HEK293 (cell line): Measurements from ENCODE around the gene UBR1.

Experiments used
- CTCF ChIA-PET: fragments of 350-600 bp; formaldehyde crosslinking; extraction: SDS; loops from one replicate; lab custom pipeline; 2021; ENCODE audit warnings: antibody characterized with exemption; lab: Yijun Ruan, JAX
- POLR2A ChIA-PET: fragments of 300-600 bp; formaldehyde crosslinking; extraction: SDS; loops from one replicate; lab custom pipeline; 2020; ENCODE audit warnings: antibody characterized with exemption, inconsistent platforms; lab: Yijun Ruan, JAX
- H3K27ac ChIP-seq: fragments of 200-500 bp; sonication (Bioruptor generic); 2 replicates; pipeline ENCODE4 v1.5.1; 2014; ENCODE audit warnings: low read depth, low read length, control low read depth, inconsistent platforms; ENCODE audit errors: extremely low read depth
- H3K36me3 ChIP-seq, 2 experiments: fragments of 200-500 bp in 1 of 2; sonication (Bioruptor generic) in 1 of 2; 1 replicate in 1 of 2; 2 replicates in 1 of 2; pipeline ENCODE4 v1.5.1; 2014 to 2017; ENCODE audit warnings: inconsistent platforms in 2 of 2, low read length in 2 of 2; ENCODE audit not compliant: control insufficient read depth in 2 of 2, insufficient read depth in 1 of 2
- H3K4me1 ChIP-seq: fragments of 200-500 bp; sonication (Bioruptor generic); 2 replicates; pipeline ENCODE4 v1.5.1; 2014; ENCODE audit warnings: mild to moderate bottlenecking, low read length, inconsistent platforms; ENCODE audit not compliant: control insufficient read depth, insufficient read depth
- H3K4me3 ChIP-seq: 2 replicates; pipeline ENCODE4 v1.5.1; 2011; ENCODE audit warnings: low read depth, mild to moderate bottlenecking, control low read depth, low read length, moderate library complexity
- H3K9me3 ChIP-seq: fragments of 200-500 bp; sonication (Bioruptor generic); 2 replicates; pipeline ENCODE4 v1.5.1; 2014; ENCODE audit warnings: low read depth, low read length, inconsistent platforms; ENCODE audit not compliant: control insufficient read depth, insufficient read depth
- FEZF1 ChIP-seq: fragments of 450-650 bp; formaldehyde crosslinking; IDR thresholded peaks from 2 replicates; pipeline ENCODE4 v1.5.1; 2016; ENCODE audit warnings: missing biosample characterization, missing genetic modification characterization
- GLI4 ChIP-seq: fragments of 450-650 bp; formaldehyde crosslinking; IDR thresholded peaks from 2 replicates; pipeline ENCODE4 v1.5.1; 2016; ENCODE audit warnings: missing biosample characterization, missing genetic modification characterization
- GLIS1 ChIP-seq: fragments of 450-650 bp; formaldehyde crosslinking; IDR thresholded peaks from 2 replicates; pipeline ENCODE4 v1.5.1; 2016; ENCODE audit warnings: missing biosample characterization, missing genetic modification characterization
- HOXA7 ChIP-seq: sonication (generic); formaldehyde crosslinking; IDR thresholded peaks from 2 replicates; pipeline ENCODE4 v1.8.1; 2022; ENCODE audit warnings: missing genetic modification reagents, borderline replicate concordance
- HOXD13 ChIP-seq: sonication (generic); formaldehyde crosslinking; IDR thresholded peaks from 2 replicates; pipeline ENCODE4 v1.8.0; 2022; ENCODE audit warnings: missing genetic modification reagents, borderline replicate concordance
- OSR2 ChIP-seq: fragments of 450-650 bp; formaldehyde crosslinking; IDR thresholded peaks from 2 replicates; pipeline ENCODE4 v1.5.1; 2016; ENCODE audit warnings: missing biosample characterization, missing genetic modification characterization
- SCRT1 ChIP-seq: fragments of 450-650 bp; formaldehyde crosslinking; IDR thresholded peaks from 2 replicates; pipeline ENCODE4 v1.5.1; 2016; ENCODE audit warnings: missing biosample characterization, missing genetic modification characterization, borderline replicate concordance
- SCRT2 ChIP-seq: fragments of 450-650 bp; formaldehyde crosslinking; IDR thresholded peaks from 2 replicates; pipeline ENCODE4 v1.5.1; 2016; ENCODE audit warnings: missing biosample characterization, missing genetic modification characterization
- TCF7L2 ChIP-seq: IDR thresholded peaks from 2 replicates; pipeline ENCODE4 v1.6.1; 2011; ENCODE audit warnings: low read depth, mild to moderate bottlenecking, inconsistent platforms, low read length, moderate library complexity, borderline replicate concordance
- ZBTB17 ChIP-seq: fragments of 450-650 bp; formaldehyde crosslinking; IDR thresholded peaks from 2 replicates; pipeline ENCODE4 v1.5.1; 2016; ENCODE audit warnings: missing biosample characterization, missing genetic modification characterization
- ZBTB20 ChIP-seq: fragments of 450-650 bp; formaldehyde crosslinking; IDR thresholded peaks from 2 replicates; pipeline ENCODE4 v1.5.1; 2016; ENCODE audit warnings: missing biosample characterization, missing genetic modification characterization
- ZFP3 ChIP-seq: fragments of 450-650 bp; formaldehyde crosslinking; IDR thresholded peaks from 2 replicates; pipeline ENCODE4 v1.5.1; 2016; ENCODE audit warnings: low read depth, missing biosample characterization, missing genetic modification characterization
- ZFP69B ChIP-seq: fragments of 450-650 bp; formaldehyde crosslinking; IDR thresholded peaks from 2 replicates; pipeline ENCODE4 v1.5.1; 2016; ENCODE audit warnings: missing biosample characterization, missing genetic modification characterization
- ZIC2 ChIP-seq: fragments of 450-650 bp; formaldehyde crosslinking; IDR thresholded peaks from 2 replicates; pipeline ENCODE4 v1.5.1; 2016; ENCODE audit warnings: missing biosample characterization, missing genetic modification characterization
- ZNF121 ChIP-seq: fragments of 450-650 bp; formaldehyde crosslinking; IDR thresholded peaks from 2 replicates; pipeline ENCODE4 v1.5.1; 2016; ENCODE audit warnings: missing biosample characterization, missing genetic modification characterization
- ZNF132 ChIP-seq: fragments of 450-650 bp; formaldehyde crosslinking; IDR thresholded peaks from 2 replicates; pipeline ENCODE4 v1.5.1; 2017; ENCODE audit warnings: missing biosample characterization, missing genetic modification characterization, borderline replicate concordance
- ZNF175 ChIP-seq: fragments of 450-650 bp; formaldehyde crosslinking; IDR thresholded peaks from 2 replicates; pipeline ENCODE4 v1.5.1; 2016; ENCODE audit warnings: missing biosample characterization, missing genetic modification characterization
- ZNF292 ChIP-seq: fragments of 450-650 bp; formaldehyde crosslinking; IDR thresholded peaks from 2 replicates; pipeline ENCODE4 v1.5.1; 2016; ENCODE audit warnings: low read depth, missing biosample characterization, missing genetic modification characterization, borderline replicate concordance
- ZNF350 ChIP-seq: fragments of 450-650 bp; formaldehyde crosslinking; IDR thresholded peaks from 2 replicates; pipeline ENCODE4 v1.5.0; 2017; ENCODE audit warnings: missing biosample characterization, mild to moderate bottlenecking, missing genetic modification characterization
- ZNF354C ChIP-seq: fragments of 450-650 bp; formaldehyde crosslinking; IDR thresholded peaks from 2 replicates; pipeline ENCODE4 v1.5.1; 2016; ENCODE audit warnings: missing biosample characterization, missing genetic modification characterization, low read depth, borderline replicate concordance
- ZNF366 ChIP-seq: fragments of 450-650 bp; formaldehyde crosslinking; conservative IDR thresholded peaks from 2 replicates; pipeline ENCODE4 v1.5.1; 2016; ENCODE audit warnings: missing biosample characterization, missing genetic modification characterization
- ZNF416 ChIP-seq: fragments of 450-650 bp; formaldehyde crosslinking; IDR thresholded peaks from 2 replicates; pipeline ENCODE4 v1.5.1; 2016; ENCODE audit warnings: missing biosample characterization, missing genetic modification characterization
- ZNF501 ChIP-seq: fragments of 450-650 bp; formaldehyde crosslinking; IDR thresholded peaks from 2 replicates; pipeline ENCODE4 v1.5.1; 2016; ENCODE audit warnings: missing biosample characterization, missing genetic modification characterization
- ZNF571 ChIP-seq: fragments of 450-650 bp; formaldehyde crosslinking; IDR thresholded peaks from 2 replicates; pipeline ENCODE4 v1.5.0; 2017; ENCODE audit warnings: missing biosample characterization, missing genetic modification characterization
- ZNF600 ChIP-seq: fragments of 450-650 bp; formaldehyde crosslinking; IDR thresholded peaks from 2 replicates; pipeline ENCODE4 v1.5.1; 2016; ENCODE audit warnings: missing biosample characterization, missing genetic modification characterization
- ZNF658 ChIP-seq: fragments of 450-650 bp; formaldehyde crosslinking; IDR thresholded peaks from 2 replicates; pipeline ENCODE4; 2016; ENCODE audit warnings: missing biosample characterization, missing genetic modification characterization
- ZNF704 ChIP-seq: fragments of 450-650 bp; formaldehyde crosslinking; IDR thresholded peaks from 2 replicates; pipeline ENCODE4 v1.5.1; 2016; ENCODE audit warnings: missing biosample characterization, missing genetic modification characterization
- ZNF843 ChIP-seq: fragments of 450-650 bp; formaldehyde crosslinking; IDR thresholded peaks from 2 replicates; pipeline ENCODE4 v1.5.1; 2016; ENCODE audit warnings: missing biosample characterization, missing genetic modification characterization
- TF ChIP-seq, protein P1 (sequence below): fragments of 450-650 bp; formaldehyde crosslinking; IDR thresholded peaks from 2 replicates; pipeline ENCODE4 v1.5.1; 2016; ENCODE audit warnings: missing biosample characterization, missing genetic modification characterization
- TF ChIP-seq, protein P2 (sequence below): IDR thresholded peaks from 2 replicates; pipeline ENCODE4 v1.6.1; 2011; ENCODE audit warnings: mild to moderate bottlenecking, low read depth, low read length, borderline replicate concordance
- TF ChIP-seq, protein P3 (sequence below): fragments of 450-650 bp; formaldehyde crosslinking; IDR thresholded peaks from 2 replicates; pipeline ENCODE4 v1.5.1; 2016; ENCODE audit warnings: missing biosample characterization, missing genetic modification characterization
- TF ChIP-seq, protein P4 (sequence below): fragments of 450-650 bp; formaldehyde crosslinking; IDR thresholded peaks from 2 replicates; pipeline ENCODE4; 2016; ENCODE audit warnings: missing biosample characterization, missing genetic modification characterization

The UBR1 gene

GRCh38 chr15:42919308-42919707 lies 186.5 kb downstream of the UBR1 start:
- Histone ChIP-seq H3K27ac (peak overlapping the region; percentile 72; the same call in 1 of the 2 replicates), H3K36me3 (no peaks in the 10 kb centered on the region), H3K9me3 (no peaks in the 10 kb centered on the region), H3K4me3 (peak overlapping the region; percentile 79), H3K4me1 (no peaks in the 10 kb centered on the region)
- CTCF ChIA-PET: no interaction called here
- TF ChIP-seq TCF7L2 (no peak), ZNF658 (tag by site-specific recombination) (no peak), ZNF600 (tag by site-specific recombination) (no peak), FEZF1 (tag by site-specific recombination) (no peak), ZNF350 (tag by site-specific recombination) (no peak), ZNF175 (tag by site-specific recombination) (no peak), HOXA7 (CRISPR knock-in tag) (no peak), ZNF292 (no peak), ZNF416 (tag by site-specific recombination) (no peak), HOXD13 (no peak), ZFP69B (tag by site-specific recombination) (no peak), OSR2 (tag by site-specific recombination) (no peak), ZNF132 (tag by site-specific recombination) (no peak), ZNF121 (tag by site-specific recombination) (no peak), ZNF704 (tag by site-specific recombination) (no peak)
- TF ChIP-seq, protein P1, sequence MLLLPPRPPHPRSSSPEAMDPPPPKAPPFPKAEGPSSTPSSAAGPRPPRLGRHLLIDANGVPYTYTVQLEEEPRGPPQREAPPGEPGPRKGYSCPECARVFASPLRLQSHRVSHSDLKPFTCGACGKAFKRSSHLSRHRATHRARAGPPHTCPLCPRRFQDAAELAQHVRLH (tag by site-specific recombination): no peak
- TF ChIP-seq, protein P2, sequence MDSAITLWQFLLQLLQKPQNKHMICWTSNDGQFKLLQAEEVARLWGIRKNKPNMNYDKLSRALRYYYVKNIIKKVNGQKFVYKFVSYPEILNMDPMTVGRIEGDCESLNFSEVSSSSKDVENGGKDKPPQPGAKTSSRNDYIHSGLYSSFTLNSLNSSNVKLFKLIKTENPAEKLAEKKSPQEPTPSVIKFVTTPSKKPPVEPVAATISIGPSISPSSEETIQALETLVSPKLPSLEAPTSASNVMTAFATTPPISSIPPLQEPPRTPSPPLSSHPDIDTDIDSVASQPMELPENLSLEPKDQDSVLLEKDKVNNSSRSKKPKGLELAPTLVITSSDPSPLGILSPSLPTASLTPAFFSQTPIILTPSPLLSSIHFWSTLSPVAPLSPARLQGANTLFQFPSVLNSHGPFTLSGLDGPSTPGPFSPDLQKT: no peak
- POLR2A ChIA-PET: no interaction called here

DNA sequence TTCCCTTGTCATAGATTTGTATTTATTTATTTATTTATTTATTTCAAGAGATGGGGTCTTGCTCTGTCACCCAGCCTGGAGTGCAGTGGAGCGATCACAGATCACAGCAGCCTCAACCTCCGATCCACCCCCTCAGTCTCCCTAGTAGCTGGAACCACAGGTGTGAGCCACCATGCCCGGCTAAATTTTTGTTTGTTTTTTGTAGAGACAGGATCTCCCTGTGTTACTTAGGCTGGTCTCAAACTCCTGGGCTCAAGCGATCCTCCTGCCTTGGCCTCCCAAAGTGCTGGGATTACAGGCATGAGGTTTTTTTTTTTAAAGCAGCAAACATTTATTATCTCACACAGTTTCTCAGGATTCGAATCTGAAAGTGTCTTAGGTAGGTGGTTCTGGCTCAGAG lies 187.8 kb downstream of the UBR1 start:
- POLR2A ChIA-PET: no interaction called here
- Histone ChIP-seq H3K27ac (no peak overlapping the region), H3K4me1 (no peaks in the 10 kb centered on the region), H3K9me3 (no peaks in the 10 kb centered on the region), H3K36me3 (no peaks in the 10 kb centered on the region), H3K4me3 (no peak overlapping the region; the same call in 1 of the 2 replicates)
- CTCF ChIA-PET: interaction anchor here (0.8 to 2.4 kb wide), 2 partner anchors 8 to 180 kb away, joined by 3 to 10 read pairs; no protein-coding TSS in a partner anchor
- TF ChIP-seq SCRT2 (tag by site-specific recombination) (peak; percentile 38; the same call in 1 of the 2 replicates), ZNF571 (no peak), ZNF501 (tag by site-specific recombination) (no peak), ZNF366 (no peak), ZFP3 (no peak), ZNF354C (no peak), ZIC2 (tag by site-specific recombination) (no peak), SCRT1 (0 out of 2 replicates have a peak, but pooled peaks have one; percentile 50), GLIS1 (0 out of 2 replicates have a peak, but pooled peaks have one; percentile 22), ZBTB20 (tag by site-specific recombination) (no peak), ZNF843 (tag by site-specific recombination) (no peak), ZNF600 (tag by site-specific recombination) (peak; percentile 45; the same call in 1 of the 2 replicates), ZBTB17 (tag by site-specific recombination) (peak; percentile 80), GLI4 (tag by site-specific recombination) (no peak)
- TF ChIP-seq, protein P3, sequence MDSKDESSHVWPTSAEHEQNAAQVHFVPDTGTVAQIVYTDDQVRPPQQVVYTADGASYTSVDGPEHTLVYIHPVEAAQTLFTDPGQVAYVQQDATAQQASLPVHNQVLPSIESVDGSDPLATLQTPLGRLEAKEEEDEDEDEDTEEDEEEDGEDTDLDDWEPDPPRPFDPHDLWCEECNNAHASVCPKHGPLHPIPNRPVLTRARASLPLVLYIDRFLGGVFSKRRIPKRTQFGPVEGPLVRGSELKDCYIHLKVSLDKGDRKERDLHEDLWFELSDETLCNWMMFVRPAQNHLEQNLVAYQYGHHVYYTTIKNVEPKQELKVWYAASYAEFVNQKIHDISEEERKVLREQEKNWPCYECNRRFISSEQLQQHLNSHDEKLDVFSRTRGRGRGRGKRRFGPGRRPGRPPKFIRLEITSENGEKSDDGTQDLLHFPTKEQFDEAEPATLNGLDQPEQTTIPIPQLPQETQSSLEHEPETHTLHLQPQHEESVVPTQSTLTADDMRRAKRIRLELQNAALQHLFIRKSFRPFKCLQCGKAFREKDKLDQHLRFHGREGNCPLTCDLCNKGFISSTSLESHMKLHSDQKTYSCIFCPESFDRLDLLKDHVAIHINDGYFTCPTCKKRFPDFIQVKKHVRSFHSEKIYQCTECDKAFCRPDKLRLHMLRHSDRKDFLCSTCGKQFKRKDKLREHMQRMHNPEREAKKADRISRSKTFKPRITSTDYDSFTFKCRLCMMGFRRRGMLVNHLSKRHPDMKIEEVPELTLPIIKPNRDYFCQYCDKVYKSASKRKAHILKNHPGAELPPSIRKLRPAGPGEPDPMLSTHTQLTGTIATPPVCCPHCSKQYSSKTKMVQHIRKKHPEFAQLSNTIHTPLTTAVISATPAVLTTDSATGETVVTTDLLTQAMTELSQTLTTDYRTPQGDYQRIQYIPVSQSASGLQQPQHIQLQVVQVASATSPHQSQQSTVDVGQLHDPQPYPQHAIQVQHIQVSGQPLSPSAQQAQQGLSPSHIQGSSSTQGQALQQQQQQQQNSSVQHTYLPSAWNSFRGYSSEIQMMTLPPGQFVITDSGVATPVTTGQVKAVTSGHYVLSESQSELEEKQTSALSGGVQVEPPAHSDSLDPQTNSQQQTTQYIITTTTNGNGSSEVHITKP (tag by site-specific recombination): peak; percentile 75
- TF ChIP-seq, protein P4, sequence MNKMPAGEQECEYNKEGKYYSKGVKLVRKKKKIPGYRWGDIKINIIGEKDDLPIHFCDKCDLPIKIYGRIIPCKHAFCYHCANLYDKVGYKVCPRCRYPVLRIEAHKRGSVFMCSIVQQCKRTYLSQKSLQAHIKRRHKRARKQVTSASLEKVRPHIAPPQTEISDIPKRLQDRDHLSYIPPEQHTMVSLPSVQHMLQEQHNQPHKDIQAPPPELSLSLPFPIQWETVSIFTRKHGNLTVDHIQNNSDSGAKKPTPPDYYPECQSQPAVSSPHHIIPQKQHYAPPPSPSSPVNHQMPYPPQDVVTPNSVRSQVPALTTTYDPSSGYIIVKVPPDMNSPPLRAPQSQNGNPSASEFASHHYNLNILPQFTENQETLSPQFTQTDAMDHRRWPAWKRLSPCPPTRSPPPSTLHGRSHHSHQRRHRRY (tag by site-specific recombination): no peak
